IMR-90 (cell line): ENCODE measurements around the gene IQCE. TPM values are rescaled to one million over a fixed set of nuclear protein-coding genes. Genes with fewer than 3 reads are reported as not detected.

Experiments
- ATAC-seq: fragments of 200-7000 bp; cut with Tn5 transposase; 2 replicates; pipeline ENCODE4 v1.9.1; 2020; ENCODE audit warnings: low read depth, mild to moderate bottlenecking, moderate library complexity
- BruUV-seq: library from RNA; stranded (reverse); fragments of 400-500 nt; replicated peaks from 2 replicates; lab custom pipeline; 2021; lab: Mats Ljungman, UMichigan
- CTCF ChIA-PET: fragments of 300-600 bp; formaldehyde crosslinking; extraction: SDS; loops from one replicate; lab custom pipeline; 2021; ENCODE audit warnings: antibody characterized with exemption; lab: Yijun Ruan, JAX
- POLR2A ChIA-PET: fragments of 300-600 bp; sonication (Branson Sonifier 250); formaldehyde crosslinking; loops from one replicate; lab custom pipeline; 2022; ENCODE audit warnings: antibody characterized with exemption; ENCODE audit not compliant: unreplicated experiment; lab: Charles Lee
- DNase-seq: peaks from one replicate; pipeline ENCODE4 v3.0.0; 2013
- H2AFZ ChIP-seq: replicated peaks from 2 replicates; pipeline ENCODE3; 2013; ENCODE audit warnings: low read length, mild to moderate bottlenecking; ENCODE audit not compliant: poor library complexity
- H2AK5ac ChIP-seq: 2 replicates; pipeline ENCODE4 v1.6.1; 2013; ENCODE audit warnings: low read depth, low read length, inconsistent platforms
- H2AK9ac ChIP-seq: replicated peaks from 2 replicates; pipeline ENCODE3; 2013; ENCODE audit warnings: mild to moderate bottlenecking, low read depth, low read length, moderate library complexity; ENCODE audit not compliant: poor library complexity
- H2BK120ac ChIP-seq: 2 replicates; pipeline ENCODE4 v1.6.1; 2013; ENCODE audit warnings: low read depth, low read length, inconsistent platforms
- H2BK15ac ChIP-seq: 3 replicates; pipeline ENCODE4 v1.6.1; 2013; ENCODE audit warnings: low read depth, low read length, inconsistent platforms
- H2BK20ac ChIP-seq: 2 replicates; pipeline ENCODE4 v1.6.1; 2013; ENCODE audit warnings: low read depth, mild to moderate bottlenecking, inconsistent platforms, low read length, moderate library complexity
- H2BK5ac ChIP-seq: 2 replicates; pipeline ENCODE4 v1.6.1; 2013; ENCODE audit warnings: mild to moderate bottlenecking, low read depth, low read length, inconsistent platforms; ENCODE audit not compliant: poor library complexity, severe bottlenecking
- H3K14ac ChIP-seq: replicated peaks from 2 replicates; pipeline ENCODE4 v1.6.1; 2013; ENCODE audit warnings: low read depth, low read length, inconsistent platforms
- H3K18ac ChIP-seq: 2 replicates; pipeline ENCODE4 v1.6.1; 2013; ENCODE audit warnings: low read depth, low read length, control low read depth
- H3K23ac ChIP-seq: 2 replicates; pipeline ENCODE4 v1.6.1; 2013; ENCODE audit warnings: low read depth, low read length, inconsistent platforms
- H3K27ac ChIP-seq: 2 replicates; pipeline ENCODE4 v1.5.1; 2013; ENCODE audit warnings: mild to moderate bottlenecking, control low read depth, low read length; ENCODE audit not compliant: insufficient read depth
- H3K27me3 ChIP-seq: 2 replicates; pipeline ENCODE4 v1.6.1; 2013; ENCODE audit warnings: low read length; ENCODE audit not compliant: control insufficient read depth, insufficient read depth
- H3K36me3 ChIP-seq: 2 replicates; pipeline ENCODE4 v1.6.1; 2013; ENCODE audit warnings: low read length, mixed read lengths; ENCODE audit not compliant: control insufficient read depth, insufficient read depth
- H3K4ac ChIP-seq: 2 replicates; pipeline ENCODE4 v1.6.1; 2013; ENCODE audit warnings: low read depth, low read length, inconsistent platforms
- H3K4me1 ChIP-seq: 2 replicates; pipeline ENCODE4 v1.6.1; 2013; ENCODE audit warnings: low read length, mixed read lengths; ENCODE audit not compliant: control insufficient read depth, insufficient read depth
- H3K4me2 ChIP-seq: 2 replicates; pipeline ENCODE4 v1.6.1; 2013; ENCODE audit warnings: low read depth, mild to moderate bottlenecking, control low read depth, low read length, moderate library complexity
- H3K4me3 ChIP-seq: 2 replicates; pipeline ENCODE4 v1.5.1; 2013; ENCODE audit warnings: low read depth, mild to moderate bottlenecking, control low read depth, low read length, moderate library complexity; ENCODE audit not compliant: insufficient read depth
- H3K56ac ChIP-seq: 2 replicates; pipeline ENCODE4 v1.6.1; 2013; ENCODE audit warnings: low read length, inconsistent platforms; ENCODE audit not compliant: insufficient read depth; ENCODE audit errors: extremely low read depth
- H3K79me1 ChIP-seq, 2 experiments: 2 replicates each; pipeline ENCODE4 v1.6.1; 2013; ENCODE audit warnings: low read length in 2 of 2, inconsistent platforms in 1 of 2, low read depth in 1 of 2
- H3K9ac ChIP-seq: 2 replicates; pipeline ENCODE4 v1.6.1; 2013; ENCODE audit warnings: low read depth, low read length, control low read depth
- H3K9me1 ChIP-seq: 2 replicates; pipeline ENCODE4 v1.6.1; 2013; ENCODE audit warnings: low read length, inconsistent platforms; ENCODE audit not compliant: insufficient read depth
- H3K9me3 ChIP-seq: 2 replicates; pipeline ENCODE4 v1.6.1; 2013; ENCODE audit warnings: low read length; ENCODE audit not compliant: control insufficient read depth, insufficient read depth
- H4K20me1 ChIP-seq: 2 replicates; pipeline ENCODE4 v1.6.1; 2013; ENCODE audit warnings: low read length, inconsistent platforms; ENCODE audit not compliant: insufficient read depth
- H4K5ac ChIP-seq: 2 replicates; pipeline ENCODE4 v1.6.1; 2013; ENCODE audit warnings: mild to moderate bottlenecking, low read depth, low read length, control low read depth
- H4K8ac ChIP-seq, 2 experiments: 2 replicates each; pipeline ENCODE4 v1.6.1; 2013; ENCODE audit warnings: low read depth in 2 of 2, low read length in 2 of 2, control low read depth in 1 of 2, inconsistent platforms in 1 of 2
- H4K91ac ChIP-seq: 2 replicates; pipeline ENCODE4 v1.6.1; 2013; ENCODE audit warnings: low read depth, low read length, inconsistent platforms; ENCODE audit not compliant: insufficient read depth
- CHD1 ChIP-seq: IDR thresholded peaks from 2 replicates; pipeline ENCODE4 v1.6.1; 2012; ENCODE audit warnings: low read depth, low read length, improper control_type of control experiment
- CTCF ChIP-seq: conservative IDR thresholded peaks from 2 replicates; pipeline ENCODE4 v1.5.1; 2012; ENCODE audit warnings: mild to moderate bottlenecking, low read depth, low read length, improper control_type of control experiment
- ELK1 ChIP-seq: fragments of 150-350 bp; IDR thresholded peaks from 2 replicates; pipeline ENCODE4 v1.6.1; 2016; ENCODE audit warnings: low read depth, mild to moderate bottlenecking, low read length, moderate library complexity, borderline replicate concordance
- FOS ChIP-seq: fragments of 150-350 bp; IDR thresholded peaks from 2 replicates; pipeline ENCODE4 v1.6.1; 2016; ENCODE audit warnings: low read depth, low read length
- MAFK ChIP-seq: IDR thresholded peaks from 2 replicates; pipeline ENCODE4 v1.6.1; 2012; ENCODE audit warnings: low read depth, low read length, improper control_type of control experiment
- MXI1 ChIP-seq: IDR thresholded peaks from 2 replicates; pipeline ENCODE4 v1.6.1; 2012; ENCODE audit warnings: low read depth, mild to moderate bottlenecking, low read length, moderate library complexity, borderline replicate concordance
- NFE2L2 ChIP-seq: fragments of 150-350 bp; IDR thresholded peaks from 2 replicates; pipeline ENCODE4 v1.6.1; 2016; ENCODE audit warnings: low read depth, mild to moderate bottlenecking, low read length
- POLR2A ChIP-seq: IDR thresholded peaks from 2 replicates; pipeline ENCODE4 v1.6.1; 2012; ENCODE audit warnings: mild to moderate bottlenecking, low read depth, low read length
- RAD21 ChIP-seq: IDR thresholded peaks from 2 replicates; pipeline ENCODE4 v1.6.1; 2012; ENCODE audit warnings: low read length, improper control_type of control experiment
- RFX5 ChIP-seq: IDR thresholded peaks from 2 replicates; pipeline ENCODE4 v1.8.0; 2012; ENCODE audit warnings: low read depth, mild to moderate bottlenecking, low read length, moderate library complexity
- USF2 ChIP-seq: fragments of 150-350 bp; IDR thresholded peaks from 2 replicates; pipeline ENCODE4 v1.6.1; 2017; ENCODE audit warnings: mild to moderate bottlenecking, antibody characterized with exemption, low read length, low read depth
- WGBS, 2 experiments: methylation state at CpG; one replicate each; pipeline versions ENCODE4 v1.1.5 to v1.1.7; 2013; ENCODE audit warnings: missing lambda C conversion rate in 2 of 2; ENCODE audit not compliant: insufficient read length in 1 of 2; ENCODE audit errors: extremely low coverage in 2 of 2; 5-methylcytosine and 5-hydroxymethylcytosine counted together
- dilution Hi-C: fragments of 300-500 bp; cut with HindIII; formaldehyde crosslinking; loops from one replicate; pipeline ENCODE4 v1.14.3; 2018; ENCODE audit warnings: low sequenced_read_pairs; ENCODE audit not compliant: unreplicated experiment
- in situ Hi-C: fragments of 300-500 bp; cut with MboI; formaldehyde crosslinking; loops from 3 replicates; pipeline ENCODE4 v1.14.3; 2019; ENCODE audit warnings: low sequenced_read_pairs, inconsistent platforms, mixed read lengths
- intact Hi-C: fragments of 100-400 bp; cut with micrococcal nuclease; formaldehyde crosslinking; loops from 2 replicates; pipeline ENCODE4 v1.10.0; 2022
- polyA plus RNA-seq, 3 experiments: library from polyadenylated mRNA; depleted of rRNA; stranded (reverse); fragments of >200 nt; gene quantifications; 2 replicates each; pipeline ENCODE4 v1.2.3, GENCODE V29; 2012; ENCODE audit warnings: low replicate concordance in 1 of 3
- total RNA-seq: library from RNA; depleted of rRNA; stranded (reverse); fragments of >200 nt; gene quantifications from 2 replicates; pipeline ENCODE4 v1.2.3, GENCODE V29; 2012

Gene IQCE
- total and polyA plus RNA-seq, 2 of the 4 experiments (the other 2 are of a cell fraction): 5.0 to 6.3 TPM

GRCh38 chr7:2577914-2578680 lies 19.3 kb downstream of the IQCE start:
- Histone ChIP-seq H2BK15ac (no peak overlapping the region), H2AK9ac (no peak overlapping the region), H2BK5ac (no peak overlapping the region), H3K27ac (no peak overlapping the region), H3K9me1 (peaks cover 3% of the 10 kb centered on the region; the same call in 1 of the 2 replicates), H3K23ac (no peak overlapping the region), H2BK20ac (no peak overlapping the region), H2AFZ (no peak overlapping the region), H4K8ac (no peak overlapping the region), H3K79me1 (peaks cover 0 to 3% of the 10 kb centered on the region in 2 experiments; a peak in 1 of 4 replicates), H4K20me1 (no peaks in the 10 kb centered on the region), H3K4me2 (no peak overlapping the region), H3K9ac (no peak overlapping the region), H4K91ac (no peak overlapping the region), H3K18ac (no peak overlapping the region), H3K4ac (no peak overlapping the region), H3K14ac (no peak overlapping the region), H3K36me3 (peaks cover 19% of the 10 kb centered on the region), H3K27me3 (no peaks in the 10 kb centered on the region), H3K9me3 (no peaks in the 10 kb centered on the region), H3K4me1 (no peaks in the 10 kb centered on the region), H3K56ac (no peak overlapping the region), H2AK5ac (no peak overlapping the region), H2BK120ac (no peak overlapping the region), H4K5ac (no peak overlapping the region), H3K4me3 (no peak overlapping the region)
- ATAC-seq (no peak), DNase-seq (no peak)
- TF ChIP-seq RAD21: no peak
- no peak for TF ChIP-seq POLR2A
- no peak for TF ChIP-seq RFX5
- TF ChIP-seq ELK1: no peak
- TF ChIP-seq USF2: no peak
- no peak for TF ChIP-seq MXI1
- no peak for TF ChIP-seq NFE2L2
- TF ChIP-seq CTCF: no peak
- no peak for TF ChIP-seq FOS
- TF ChIP-seq MAFK: no peak
- no peak for TF ChIP-seq CHD1
- BruUV-seq: no TSS peak
- in situ Hi-C loops (no loop called here), dilution Hi-C loops (no loop called here), intact Hi-C loops (no loop called here)
- 98% methylated on average over 50 of the region's 73 CpGs; no CpG with 5 or more reads in 1 of the 2 experiments for WGBS, 2 experiments
- POLR2A ChIA-PET: no interaction called here
- CTCF ChIA-PET: no interaction called here
